ENCODE data around the gene MIPOL1.

MIPOL1 gene

GRCh38 chr14:37600880-37601741, 403.4 kb downstream of the MIPOL1 start (continued):
- no peak for TF ChIP-seq ZNF18 (tag by site-specific recombination; IDR thresholded peaks at IDR 0.05)

GRCh38 chr14:37601865-37602264, 404.1 kb downstream of the MIPOL1 start:
- Histone ChIP-seq H3K4me1 (ENCODE audit: control insufficient read depth, insufficient read depth, low read length) (no peaks in the 10 kb centered on the region), H3K9me3 (ENCODE audit: control insufficient read depth, insufficient read depth, low read depth, low read length) (no peaks in the 10 kb centered on the region), H3K4me3 (ENCODE audit: low read depth, low read length) (no peak overlapping the region), H3K36me3 (ENCODE audit: control insufficient read depth in 2 of 2, insufficient read depth in 1 of 2, low read length in 2 of 2) (no peaks in the 10 kb centered on the region), H3K27ac (ENCODE audit: extremely low read depth, low read depth, low read length) (no peak overlapping the region)
- CTCF ChIA-PET = no interaction called here
- POLR2A ChIA-PET = no interaction called here
- no peak for TF ChIP-seq KLF9 (tag by site-specific recombination; IDR thresholded peaks at IDR 0.05; ENCODE audit: low read depth)
- TF ChIP-seq ZNF354C (tag by site-specific recombination; IDR thresholded peaks at IDR 0.05; ENCODE audit: borderline replicate concordance, low read depth) = no peak
- TF ChIP-seq SETDB1 (IDR thresholded peaks at IDR 0.05; ENCODE audit: insufficient read length, low read length) = no peak
- no peak for TF ChIP-seq GLIS2 (tag by site-specific recombination; IDR thresholded peaks at IDR 0.05)
- TF ChIP-seq BCL11B (tag by site-specific recombination; IDR thresholded peaks at IDR 0.05; ENCODE audit: low read depth) = no peak
- no peak for TF ChIP-seq YY1 (tag by site-specific recombination; IDR thresholded peaks at IDR 0.05)
- TF ChIP-seq ZNF214 (tag by site-specific recombination; IDR thresholded peaks at IDR 0.05; ENCODE audit: borderline replicate concordance) = no peak
- TF ChIP-seq ZNF558 (tag by site-specific recombination; IDR thresholded peaks at IDR 0.05) = no peak
- no peak for TF ChIP-seq ZSCAN23 (tag by site-specific recombination; IDR thresholded peaks at IDR 0.05)
- TF ChIP-seq ZNF830 (tag by site-specific recombination; IDR thresholded peaks at IDR 0.05; ENCODE audit: low read depth) = no peak
- no peak for TF ChIP-seq ZNF140 (tag by site-specific recombination; IDR thresholded peaks at IDR 0.05)
- TF ChIP-seq, protein P1, sequence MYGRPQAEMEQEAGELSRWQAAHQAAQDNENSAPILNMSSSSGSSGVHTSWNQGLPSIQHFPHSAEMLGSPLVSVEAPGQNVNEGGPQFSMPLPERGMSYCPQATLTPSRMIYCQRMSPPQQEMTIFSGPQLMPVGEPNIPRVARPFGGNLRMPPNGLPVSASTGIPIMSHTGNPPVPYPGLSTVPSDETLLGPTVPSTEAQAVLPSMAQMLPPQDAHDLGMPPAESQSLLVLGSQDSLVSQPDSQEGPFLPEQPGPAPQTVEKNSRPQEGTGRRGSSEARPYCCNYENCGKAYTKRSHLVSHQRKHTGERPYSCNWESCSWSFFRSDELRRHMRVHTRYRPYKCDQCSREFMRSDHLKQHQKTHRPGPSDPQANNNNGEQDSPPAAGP (tag by site-specific recombination; IDR thresholded peaks at IDR 0.05) = no peak
- no peak for TF ChIP-seq ZNF560 (tag by site-specific recombination; IDR thresholded peaks at IDR 0.05; ENCODE audit: borderline replicate concordance)
- TF ChIP-seq ZNF501 (tag by site-specific recombination; IDR thresholded peaks at IDR 0.05) = no peak
- no peak for TF ChIP-seq ZNF169 (tag by site-specific recombination; IDR thresholded peaks at IDR 0.05)
- TF ChIP-seq ZFP41 (tag by site-specific recombination; IDR thresholded peaks at IDR 0.05; ENCODE audit: borderline replicate concordance) = no peak
- no peak for TF ChIP-seq ZBTB48 (tag by site-specific recombination; IDR thresholded peaks at IDR 0.05)
